Endodermal cell (in vitro differentiated cells): ENCODE results near the gene HOXD9. TPM values are rescaled to one million over a fixed set of nuclear protein-coding genes. Genes with fewer than 3 reads are reported as not detected.
A peak's percentile ranks its signal among the peaks of the same experiment; 100 is the strongest.

Source experiments
- DNase-seq: peaks from one replicate; pipeline ENCODE4 v3.0.0-alpha.2; 2017
- H3K27ac ChIP-seq: 2 replicates; pipeline ENCODE4 v1.5.1; 2013; ENCODE audit warnings: mild to moderate bottlenecking, low read depth, low read length, moderate library complexity
- H3K27me3 ChIP-seq: 2 replicates; pipeline ENCODE4 v1.6.1; 2013; ENCODE audit warnings: mild to moderate bottlenecking, low read length, moderate library complexity; ENCODE audit not compliant: insufficient read depth, control insufficient read depth, poor library complexity, severe bottlenecking
- H3K36me3 ChIP-seq: 2 replicates; pipeline ENCODE4 v1.7.0; 2013; ENCODE audit warnings: mild to moderate bottlenecking, low read length, moderate library complexity; ENCODE audit not compliant: control insufficient read depth, insufficient read depth
- H3K4me1 ChIP-seq: one replicate; pipeline ENCODE4 v1.7.0; 2013; ENCODE audit warnings: low read length; ENCODE audit not compliant: control insufficient read depth, insufficient read depth
- H3K4me3 ChIP-seq: 2 replicates; pipeline ENCODE4 v1.5.1; 2013; ENCODE audit warnings: mild to moderate bottlenecking, low read length, moderate library complexity
- H3K9ac ChIP-seq: 2 replicates; pipeline ENCODE4 v1.6.1; 2013; ENCODE audit warnings: mild to moderate bottlenecking, low read length, moderate library complexity; ENCODE audit not compliant: poor library complexity, severe bottlenecking; ENCODE audit errors: extremely low read depth
- H3K9me3 ChIP-seq: 2 replicates; pipeline ENCODE4 v1.6.1; 2013; ENCODE audit warnings: mild to moderate bottlenecking, low read length, moderate library complexity; ENCODE audit not compliant: control insufficient read depth
- H3K27ac Mint-ChIP-seq: 2 replicates; pipeline ENCODE4 v1.8.0; 2020; ENCODE audit warnings: mixed read lengths
- H3K27me3 Mint-ChIP-seq: 2 replicates; pipeline ENCODE4 v1.8.0; 2021; ENCODE audit warnings: mild to moderate bottlenecking, mixed read lengths; ENCODE audit not compliant: insufficient read depth
- H3K36me3 Mint-ChIP-seq: 2 replicates; pipeline ENCODE4 v1.8.0; 2020; ENCODE audit warnings: low read depth, mixed read lengths
- H3K4me1 Mint-ChIP-seq: 2 replicates; pipeline ENCODE4 v1.8.0; 2020; ENCODE audit warnings: mixed read lengths
- H3K4me3 Mint-ChIP-seq: 2 replicates; pipeline ENCODE4 v1.8.0; 2020; ENCODE audit warnings: mild to moderate bottlenecking, moderate library complexity, mixed read lengths
- H3K9me3 Mint-ChIP-seq: 2 replicates; pipeline ENCODE4 v1.8.0; 2020; ENCODE audit warnings: mild to moderate bottlenecking, mixed read lengths
- WGBS, 2 experiments: methylation state at CpG; one replicate each; pipeline versions ENCODE4 v1.1.5 to v1.1.7; 2013; ENCODE audit warnings: missing lambda C conversion rate in 2 of 2, mixed read lengths in 1 of 2; ENCODE audit not compliant: insufficient coverage in 1 of 2, insufficient read length in 1 of 2; 5-methylcytosine and 5-hydroxymethylcytosine counted together
- total RNA-seq, 2 donors: library from RNA; stranded (reverse); fragmentation: NEBNext Ultra II Directional in 1 of 2; extraction: Animal tissue kit (Norgen Biotek cat#: 25700) in 1 of 2; gene quantifications; 2 replicates in 1 of 2; 3 replicates in 1 of 2; pipeline ENCODE4 v1.2.1, GENCODE V29; 2021
- TF ChIP-seq, protein P1 (sequence below): fragments of 200-600 bp; sonication (generic); conservative IDR thresholded peaks from 2 replicates; pipeline ENCODE4 v1.5.0; 2021; ENCODE audit warnings: antibody characterized with exemption, mild to moderate bottlenecking

Gene HOXD9
- total RNA-seq, 2 donors from 2014 or later: not detected

DNA sequence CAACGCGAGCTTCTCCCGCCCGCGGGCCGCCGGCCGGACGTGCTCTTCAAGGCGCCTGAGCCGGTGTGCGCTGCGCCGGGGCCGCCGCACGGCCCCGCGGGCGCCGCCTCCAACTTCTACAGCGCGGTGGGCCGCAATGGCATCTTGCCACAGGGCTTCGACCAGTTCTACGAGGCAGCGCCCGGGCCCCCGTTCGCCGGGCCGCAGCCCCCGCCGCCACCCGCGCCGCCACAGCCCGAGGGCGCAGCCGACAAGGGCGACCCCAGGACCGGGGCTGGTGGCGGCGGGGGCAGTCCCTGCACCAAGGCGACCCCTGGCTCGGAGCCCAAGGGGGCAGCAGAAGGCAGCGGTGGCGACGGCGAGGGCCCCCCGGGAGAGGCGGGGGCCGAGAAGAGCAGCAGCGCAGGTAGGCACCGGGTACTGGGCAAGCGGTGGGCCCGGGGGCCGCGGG is 14.8 kb upstream of the HOXD9 start:
- Histone ChIP-seq H3K36me3 (no peaks in the 10 kb centered on the region), H3K4me3 (no peak overlapping the region), H3K9ac (no peak overlapping the region), H3K4me1 (no peaks in the 10 kb centered on the region), H3K27ac (no peak overlapping the region), H3K27me3 (peaks cover 99% of the 10 kb centered on the region), H3K9me3 (no peaks in the 10 kb centered on the region)
- Mint-ChIP-seq H3K4me1 (peaks cover 26% of the 10 kb centered on the region), H3K9me3 (no peaks in the 10 kb centered on the region), H3K36me3 (no peaks in the 10 kb centered on the region), H3K27ac (no peak overlapping the region), H3K27me3 (peaks cover 95% of the 10 kb centered on the region), H3K4me3 (no peak overlapping the region)
- DNase-seq: peak; percentile 70
- WGBS, 2 experiments: 1% methylated on average over 19 to 58 of the region's 59 CpGs
- TF ChIP-seq, protein P1, sequence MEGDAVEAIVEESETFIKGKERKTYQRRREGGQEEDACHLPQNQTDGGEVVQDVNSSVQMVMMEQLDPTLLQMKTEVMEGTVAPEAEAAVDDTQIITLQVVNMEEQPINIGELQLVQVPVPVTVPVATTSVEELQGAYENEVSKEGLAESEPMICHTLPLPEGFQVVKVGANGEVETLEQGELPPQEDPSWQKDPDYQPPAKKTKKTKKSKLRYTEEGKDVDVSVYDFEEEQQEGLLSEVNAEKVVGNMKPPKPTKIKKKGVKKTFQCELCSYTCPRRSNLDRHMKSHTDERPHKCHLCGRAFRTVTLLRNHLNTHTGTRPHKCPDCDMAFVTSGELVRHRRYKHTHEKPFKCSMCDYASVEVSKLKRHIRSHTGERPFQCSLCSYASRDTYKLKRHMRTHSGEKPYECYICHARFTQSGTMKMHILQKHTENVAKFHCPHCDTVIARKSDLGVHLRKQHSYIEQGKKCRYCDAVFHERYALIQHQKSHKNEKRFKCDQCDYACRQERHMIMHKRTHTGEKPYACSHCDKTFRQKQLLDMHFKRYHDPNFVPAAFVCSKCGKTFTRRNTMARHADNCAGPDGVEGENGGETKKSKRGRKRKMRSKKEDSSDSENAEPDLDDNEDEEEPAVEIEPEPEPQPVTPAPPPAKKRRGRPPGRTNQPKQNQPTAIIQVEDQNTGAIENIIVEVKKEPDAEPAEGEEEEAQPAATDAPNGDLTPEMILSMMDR: no peak

DNA sequence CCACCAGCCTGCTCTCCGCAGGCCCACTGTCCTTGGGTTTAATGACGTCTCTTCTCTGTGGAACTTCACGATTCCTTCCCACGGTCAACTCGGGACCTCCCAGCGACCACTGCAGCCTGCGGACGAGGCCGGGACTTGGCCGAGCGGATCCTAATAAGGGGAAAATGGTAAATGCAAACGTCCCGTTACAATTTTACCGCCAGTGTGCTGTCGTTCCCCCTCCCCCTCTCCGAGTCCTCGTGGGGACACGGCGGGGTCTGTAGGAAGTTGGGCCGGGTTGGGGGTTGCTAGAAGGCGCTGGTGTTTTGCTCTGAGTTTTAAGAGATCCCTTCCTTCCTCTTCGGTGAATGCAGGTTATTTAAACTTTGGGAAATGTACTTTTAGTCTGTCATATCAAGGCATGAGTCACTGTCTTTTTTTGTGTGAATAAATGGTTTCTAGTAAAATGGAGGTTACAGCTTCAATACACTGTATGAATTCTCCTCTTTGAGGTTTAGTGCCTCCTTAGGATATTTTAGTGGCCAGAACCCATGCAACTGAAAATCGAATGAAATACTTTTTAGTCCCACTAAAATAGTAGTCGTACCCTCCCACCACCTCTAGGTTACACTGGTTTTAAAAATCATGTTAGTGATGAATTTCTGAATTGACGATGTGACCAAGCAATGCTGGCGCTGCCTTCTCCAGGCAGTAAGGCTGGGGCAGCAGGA is 13.2 kb upstream of the HOXD9 start:
- Histone ChIP-seq H3K9me3 (no peaks in the 10 kb centered on the region), H3K27me3 (peaks cover 99% of the 10 kb centered on the region), H3K36me3 (no peaks in the 10 kb centered on the region), H3K9ac (no peak overlapping the region), H3K27ac (no peak overlapping the region), H3K4me3 (no peak overlapping the region), H3K4me1 (no peaks in the 10 kb centered on the region)
- WGBS, 2 experiments: 7 to 9% methylated on average over 2 to 26 of the region's 26 CpGs
- H3K4me3 Mint-ChIP-seq: no peak overlapping the region
- no peak overlapping the region for H3K27ac Mint-ChIP-seq
- TF ChIP-seq, protein P1: no peak
- H3K36me3 Mint-ChIP-seq: no peaks in the 10 kb centered on the region
- no peaks in the 10 kb centered on the region for H3K9me3 Mint-ChIP-seq
- peak; percentile 48 for DNase-seq
- H3K4me1 Mint-ChIP-seq: peaks cover 21% of the 10 kb centered on the region
- H3K27me3 Mint-ChIP-seq: peaks cover 95% of the 10 kb centered on the region

DNA sequence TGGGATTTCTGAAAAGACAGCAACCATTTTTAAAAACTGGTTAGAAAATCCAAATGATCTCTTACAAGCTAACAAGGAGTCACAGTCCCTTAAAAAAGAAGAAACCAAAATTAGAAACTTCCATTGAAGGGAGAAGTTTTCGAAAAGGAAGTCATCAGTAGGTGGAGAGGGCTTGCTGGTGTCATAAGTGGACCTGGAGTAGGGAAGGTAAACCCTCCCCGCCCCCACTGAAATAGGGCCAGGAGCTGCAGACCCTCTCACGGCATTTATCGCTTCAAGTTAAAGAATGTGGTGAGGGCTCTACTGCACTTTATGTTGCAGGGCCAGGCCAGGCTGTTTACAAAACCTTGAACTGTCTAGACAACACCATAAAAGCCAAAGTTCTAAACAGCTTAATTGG is 12.6 kb upstream of the HOXD9 start:
- no peaks in the 10 kb centered on the region for H3K9me3 Mint-ChIP-seq
- H3K9ac ChIP-seq: no peak overlapping the region
- WGBS, 2 experiments: 25 to 47% methylated on average over 3 to 4 of the region's 4 CpGs
- H3K4me3 ChIP-seq: no peak overlapping the region
- H3K27ac Mint-ChIP-seq: no peak overlapping the region
- H3K4me1 ChIP-seq: no peaks in the 10 kb centered on the region
- peaks cover 99% of the 10 kb centered on the region for H3K27me3 ChIP-seq
- H3K36me3 Mint-ChIP-seq: no peaks in the 10 kb centered on the region
- no peaks in the 10 kb centered on the region for H3K9me3 ChIP-seq
- no peaks in the 10 kb centered on the region for H3K36me3 ChIP-seq
- no peak overlapping the region for H3K27ac ChIP-seq
- TF ChIP-seq, protein P1: no peak
- peaks cover 17% of the 10 kb centered on the region for H3K4me1 Mint-ChIP-seq
- peaks cover 95% of the 10 kb centered on the region for H3K27me3 Mint-ChIP-seq
- H3K4me3 Mint-ChIP-seq: no peak overlapping the region
- DNase-seq: no peak
